ENCODE results near the gene MAB21L4.

MAB21L4 gene

GRCh38 chr2:240885566-240885965 is 10.4 kb downstream of the MAB21L4 start:
- DNase-seq (ENCODE audit: low spot score in 2 of 2) (no peak), ATAC-seq (no peak)
- Mint-ChIP-seq H3K4me1 (no peaks in the 10 kb centered on the region), H3K36me3 (no peaks in the 10 kb centered on the region), H3K9me3 (no peaks in the 10 kb centered on the region), H3K4me3 (no peak overlapping the region), H3K27ac (no peak overlapping the region)

GRCh38 chr2:240884745-240885144 is 11.2 kb downstream of the MAB21L4 start:
- Mint-ChIP-seq H3K27ac (no peak overlapping the region), H3K9me3 (no peaks in the 10 kb centered on the region), H3K36me3 (no peaks in the 10 kb centered on the region), H3K4me1 (no peaks in the 10 kb centered on the region), H3K4me3 (no peak overlapping the region)
- DNase-seq (ENCODE audit: low spot score in 2 of 2) (no peak), ATAC-seq (no peak)

- DNase-seq (ENCODE audit: low spot score in 2 of 2): no peak
- Mint-ChIP-seq H3K4me1 (no peaks in the 10 kb centered on the region), H3K9me3 (no peaks in the 10 kb centered on the region), H3K4me3 (no peak overlapping the region), H3K27ac (no peak overlapping the region), H3K36me3 (no peaks in the 10 kb centered on the region)
- ATAC-seq: no peak
These were observed 11.7 kb downstream of the MAB21L4 start for GRCh38 chr2:240884221-240884620.

GRCh38 chr2:240881913-240882312 is 14.0 kb downstream of the MAB21L4 start:
- Mint-ChIP-seq H3K4me1 (no peaks in the 10 kb centered on the region), H3K4me3 (no peak overlapping the region), H3K27ac (no peak overlapping the region), H3K9me3 (no peaks in the 10 kb centered on the region), H3K36me3 (no peaks in the 10 kb centered on the region)
- ATAC-seq: peak; percentile 73
- no peak for DNase-seq (ENCODE audit: low spot score in 2 of 2)

GRCh38 chr2:240879105-240879504 is 16.9 kb downstream of the MAB21L4 start:
- no peak overlapping the region for H3K4me3 Mint-ChIP-seq
- H3K9me3 Mint-ChIP-seq: no peaks in the 10 kb centered on the region
- no peaks in the 10 kb centered on the region for H3K4me1 Mint-ChIP-seq
- ATAC-seq (no peak), DNase-seq (ENCODE audit: low spot score in 2 of 2) (no peak)
- H3K27ac Mint-ChIP-seq: no peak overlapping the region
- no peaks in the 10 kb centered on the region for H3K36me3 Mint-ChIP-seq

- Mint-ChIP-seq H3K27ac (no peak overlapping the region), H3K9me3 (no peaks in the 10 kb centered on the region), H3K4me1 (no peaks in the 10 kb centered on the region), H3K4me3 (no peak overlapping the region), H3K36me3 (no peaks in the 10 kb centered on the region)
- no peak for ATAC-seq
- no peak for DNase-seq (ENCODE audit: low spot score in 2 of 2)
These were observed 17.5 kb downstream of the MAB21L4 start for GRCh38 chr2:240878341-240878936.

- no peak for ATAC-seq
- Mint-ChIP-seq H3K27ac (no peak overlapping the region), H3K4me1 (no peaks in the 10 kb centered on the region), H3K36me3 (no peaks in the 10 kb centered on the region), H3K4me3 (no peak overlapping the region), H3K9me3 (no peaks in the 10 kb centered on the region)
- no peak for DNase-seq (ENCODE audit: low spot score in 2 of 2)
These were observed 18.3 kb downstream of the MAB21L4 start for GRCh38 chr2:240877460-240878340.

GRCh38 chr2:240876475-240877251 is 19.3 kb downstream of the MAB21L4 start:
- DNase-seq (ENCODE audit: low spot score in 2 of 2) (no peak), ATAC-seq (no peak)
- Mint-ChIP-seq H3K36me3 (no peaks in the 10 kb centered on the region), H3K9me3 (no peaks in the 10 kb centered on the region), H3K4me3 (no peak overlapping the region), H3K4me1 (no peaks in the 10 kb centered on the region), H3K27ac (no peak overlapping the region)

GRCh38 chr2:240876035-240876474 is 19.9 kb downstream of the MAB21L4 start:
- no peaks in the 10 kb centered on the region for H3K9me3 Mint-ChIP-seq
- H3K27ac Mint-ChIP-seq: no peak overlapping the region
- H3K36me3 Mint-ChIP-seq: no peaks in the 10 kb centered on the region
- DNase-seq (ENCODE audit: low spot score in 2 of 2): no peak
- H3K4me3 Mint-ChIP-seq: no peak overlapping the region
- ATAC-seq: no peak
- no peaks in the 10 kb centered on the region for H3K4me1 Mint-ChIP-seq

GRCh38 chr2:240875228-240876034 is 20.5 kb downstream of the MAB21L4 start:
- H3K4me3 Mint-ChIP-seq: no peak overlapping the region
- no peaks in the 10 kb centered on the region for H3K36me3 Mint-ChIP-seq

GRCh38 chr2:240874715-240875227 is 21.2 kb downstream of the MAB21L4 start:
- H3K4me1 Mint-ChIP-seq: no peaks in the 10 kb centered on the region

More at GRCh38 chr2:240875228-240876034, 20.5 kb downstream of the MAB21L4 start:
- Mint-ChIP-seq H3K27ac (no peak overlapping the region), H3K4me1 (no peaks in the 10 kb centered on the region), H3K9me3 (no peaks in the 10 kb centered on the region)
- DNase-seq (ENCODE audit: low spot score in 2 of 2) (no peak), ATAC-seq (no peak)

GRCh38 chr2:240873805-240874714 is 21.9 kb downstream of the MAB21L4 start:
- DNase-seq (ENCODE audit: low spot score in 2 of 2) (no peak), ATAC-seq (no peak)
- H3K4me3 Mint-ChIP-seq: no peak overlapping the region
- no peaks in the 10 kb centered on the region for H3K9me3 Mint-ChIP-seq
- H3K4me1 Mint-ChIP-seq: no peaks in the 10 kb centered on the region
- H3K36me3 Mint-ChIP-seq: no peaks in the 10 kb centered on the region
- no peak overlapping the region for H3K27ac Mint-ChIP-seq

More at GRCh38 chr2:240874715-240875227, 21.2 kb downstream of the MAB21L4 start:
- ATAC-seq (no peak), DNase-seq (ENCODE audit: low spot score in 2 of 2) (no peak)
- no peaks in the 10 kb centered on the region for H3K9me3 Mint-ChIP-seq
- H3K4me3 Mint-ChIP-seq: no peak overlapping the region
- no peaks in the 10 kb centered on the region for H3K36me3 Mint-ChIP-seq
- no peak overlapping the region for H3K27ac Mint-ChIP-seq

- H3K27ac Mint-ChIP-seq: no peak overlapping the region
- no peak overlapping the region for H3K4me3 Mint-ChIP-seq
- no peak for ATAC-seq
- DNase-seq (ENCODE audit: low spot score in 2 of 2): no peak
- H3K36me3 Mint-ChIP-seq: no peaks in the 10 kb centered on the region
- H3K4me1 Mint-ChIP-seq: no peaks in the 10 kb centered on the region
- no peaks in the 10 kb centered on the region for H3K9me3 Mint-ChIP-seq
These were observed 22.7 kb downstream of the MAB21L4 start for GRCh38 chr2:240873098-240873788.
